K562 (cell line): ENCODE measurements around the gene SPAG9. TPM values are rescaled to one million over a fixed set of nuclear protein-coding genes. Genes with fewer than 3 reads are reported as not detected.

ENCODE experiments used
- BRCA1 ChIP-seq, 2 experiments: fragments of 450-650 bp in 1 of 2; sonication (generic) in 1 of 2; formaldehyde crosslinking in 1 of 2; IDR thresholded peaks; 2 replicates each; pipeline versions ENCODE4 v1.5.0 to v1.6.1; 2017 to 2020; ENCODE audit warnings: mild to moderate bottlenecking in 1 of 2, missing genetic modification reagents in 1 of 2
- CREM ChIP-seq: IDR thresholded peaks from 2 replicates; pipeline ENCODE4 v1.6.1; 2014; ENCODE audit warnings: antibody characterized with exemption, low read depth
- FOXJ3 ChIP-seq: sonication (generic); formaldehyde crosslinking; IDR thresholded peaks from 2 replicates; pipeline ENCODE4 v1.4.0; 2020; ENCODE audit warnings: mild to moderate bottlenecking, missing genetic modification reagents
- HNRNPUL1 ChIP-seq: fragments of 200-400 bp; formaldehyde crosslinking; IDR thresholded peaks from 2 replicates; pipeline ENCODE4 v1.6.1; 2017; ENCODE audit warnings: low read length
- KLF13 ChIP-seq: fragments of 450-650 bp; IDR thresholded peaks from 2 replicates; pipeline ENCODE4 v1.6.1; 2016; ENCODE audit warnings: missing genetic modification characterization, low read depth, mild to moderate bottlenecking, missing compliant biosample characterization, moderate library complexity, borderline replicate concordance
- KLF6 ChIP-seq: fragments of 250-450 bp; sonication (Bioruptor Pico); IDR thresholded peaks from 2 replicates; pipeline ENCODE4 v1.4.0; 2020; ENCODE audit warnings: mild to moderate bottlenecking, moderate library complexity, borderline replicate concordance
- MEF2A ChIP-seq: IDR thresholded peaks from 2 replicates; pipeline ENCODE4 v1.6.1; 2011; ENCODE audit warnings: low read depth, mild to moderate bottlenecking, low read length, moderate library complexity; ENCODE audit not compliant: control insufficient read depth
- MLX ChIP-seq, 2 experiments: fragments of 450-650 bp in 1 of 2; sonication (generic) in 1 of 2; formaldehyde crosslinking; conservative IDR thresholded peaks; 2 replicates each; pipeline versions ENCODE4 v1.4.0 to v1.8.1; 2020 to 2022; ENCODE audit warnings: mild to moderate bottlenecking in 1 of 2, missing genetic modification reagents in 1 of 2
- NCOR1 ChIP-seq: fragments of 450-650 bp; IDR thresholded peaks from 2 replicates; pipeline ENCODE4 v1.6.1; 2016; ENCODE audit warnings: mild to moderate bottlenecking, moderate library complexity
- PBX2 ChIP-seq, 2 experiments: IDR thresholded peaks in 1 of 2; conservative IDR thresholded peaks in 1 of 2; 2 replicates each; pipeline ENCODE4 v1.6.1; 2016; ENCODE audit warnings: low read depth in 2 of 2, mild to moderate bottlenecking in 1 of 2, missing compliant biosample characterization in 1 of 2, missing genetic modification characterization in 1 of 2, moderate library complexity in 1 of 2
- PML ChIP-seq: IDR thresholded peaks from 2 replicates; pipeline ENCODE4 v1.6.1; 2012; ENCODE audit warnings: low read length, inconsistent platforms
- RBM39 ChIP-seq: fragments of 200-400 bp; formaldehyde crosslinking; optimal IDR thresholded peaks from 2 replicates; pipeline ENCODE3; 2018; ENCODE audit warnings: low read depth, low read length
- SIRT6 ChIP-seq: IDR thresholded peaks from one replicate; pipeline ENCODE4 v1.6.1; 2012; ENCODE audit warnings: low read depth, mild to moderate bottlenecking, control low read depth, inconsistent platforms, low read length, moderate library complexity
- STAT5A ChIP-seq: IDR thresholded peaks from 2 replicates; pipeline ENCODE4 v1.6.1; 2012; ENCODE audit warnings: low read length, inconsistent platforms, borderline replicate concordance
- XRCC4 ChIP-seq: IDR thresholded peaks from one replicate; pipeline ENCODE4 v1.6.1; 2011; ENCODE audit not compliant: insufficient read depth, insufficient read length; ENCODE audit errors: extremely low read depth
- ZFP36 ChIP-seq: fragments of 150-350 bp; IDR thresholded peaks from 2 replicates; pipeline ENCODE4 v1.6.1; 2018; ENCODE audit warnings: low read length, low read depth; ENCODE audit not compliant: partially characterized antibody
- ZNF175 ChIP-seq: fragments of 200-800 bp; sonication (Bioruptor generic); IDR thresholded peaks from 2 replicates; pipeline ENCODE4 v1.6.1; 2016; ENCODE audit warnings: low read depth, mild to moderate bottlenecking, missing genetic modification characterization, missing compliant biosample characterization
- ZNF347 ChIP-seq: fragments of 450-650 bp; formaldehyde crosslinking; IDR thresholded peaks from 2 replicates; pipeline ENCODE4 v1.4.0; 2020; ENCODE audit warnings: low read depth, mild to moderate bottlenecking, moderate library complexity
- ZNF408 ChIP-seq: fragments of 250-450 bp; sonication (Bioruptor Pico); IDR thresholded peaks from 2 replicates; pipeline ENCODE4 v1.4.0; 2020; ENCODE audit warnings: low read depth, mild to moderate bottlenecking, moderate library complexity
- ZNF75A ChIP-seq: fragments of 450-650 bp; formaldehyde crosslinking; IDR thresholded peaks from 2 replicates; pipeline ENCODE4 v1.4.0; 2020; ENCODE audit warnings: mild to moderate bottlenecking
- polyA plus RNA-seq, 8 experiments: library from polyadenylated mRNA; depleted of rRNA in 4 of 8; stranded (reverse) in 5 of 8; unstranded in 3 of 8; fragments of >200 nt; fragmentation: Nextera tagmentation in 2 of 8; fragmentation: Illumina TruSeq in 1 of 8; extraction: Ambion mirVana in 2 of 8; extraction: Trizol in 1 of 8; gene quantifications; 2 replicates each; pipeline versions ENCODE4 v1.2.1 to v1.2.3, GENCODE V29; 2011 to 2014; ENCODE audit warnings: inconsistent platforms in 1 of 8, missing spikeins in 1 of 8
- total RNA-seq, 7 experiments: library from RNA; depleted of rRNA in 6 of 7; stranded (reverse); fragments of >200 nt in 6 of 7; fragmentation: Illumina TruSeq in 2 of 7; extraction: Trizol in 2 of 7; gene quantifications; 2 replicates each; pipeline versions ENCODE4 v1.2.1 to v1.2.3, GENCODE V29; 2011 to 2021; ENCODE audit warnings: low replicate concordance in 1 of 7
- TF ChIP-seq, protein P1 (sequence below): IDR thresholded peaks from 3 replicates; pipeline ENCODE4 v1.6.1; 2011; ENCODE audit warnings: borderline replicate concordance, mild to moderate bottlenecking, moderate library complexity; ENCODE audit not compliant: insufficient read length; ENCODE audit errors: extremely low read depth

Gene SPAG9
- total and polyA plus RNA-seq, 9 of the 15 experiments (the other 6 are each of a cell fraction or from before 2014, with no cell fraction given), result 12.2 to 99.2 (median 58.2) TPM

- no peak for TF ChIP-seq PBX2 (CRISPR knock-in tag; IDR thresholded peaks at IDR 0.05; ENCODE audit: low read depth)
- TF ChIP-seq PBX2 (tag; conservative IDR thresholded peaks at IDR 0.05; ENCODE audit: low read depth), result peak; percentile 80
- TF ChIP-seq MLX (CRISPR knock-in tag; conservative IDR thresholded peaks at IDR 0.05), result peak in 1 of 2 experiments; percentile 55; a peak in 1 of 4 replicates
- TF ChIP-seq KLF13, result no peak
- no peak for TF ChIP-seq ZNF75A
- TF ChIP-seq CREM, result peak; percentile 54
- no peak for TF ChIP-seq XRCC4
- TF ChIP-seq HNRNPUL1, result no peak
- TF ChIP-seq PML, result no peak; the same call in 1 of the 2 replicates
- TF ChIP-seq ZNF347 (CRISPR knock-in tag), result no peak; the same call in 1 of the 2 replicates
- no peak for TF ChIP-seq FOXJ3 (CRISPR knock-in tag)
- no peak for TF ChIP-seq ZNF175
- TF ChIP-seq BRCA1 (IDR thresholded peaks at IDR 0.05), result no peak
- no peak for TF ChIP-seq BRCA1 (CRISPR knock-in tag; IDR thresholded peaks at IDR 0.05)
- no peak for TF ChIP-seq RBM39
- no peak for TF ChIP-seq ZNF408
- TF ChIP-seq STAT5A, result no peak
- TF ChIP-seq ZFP36, result no peak
- TF ChIP-seq, protein P1, sequence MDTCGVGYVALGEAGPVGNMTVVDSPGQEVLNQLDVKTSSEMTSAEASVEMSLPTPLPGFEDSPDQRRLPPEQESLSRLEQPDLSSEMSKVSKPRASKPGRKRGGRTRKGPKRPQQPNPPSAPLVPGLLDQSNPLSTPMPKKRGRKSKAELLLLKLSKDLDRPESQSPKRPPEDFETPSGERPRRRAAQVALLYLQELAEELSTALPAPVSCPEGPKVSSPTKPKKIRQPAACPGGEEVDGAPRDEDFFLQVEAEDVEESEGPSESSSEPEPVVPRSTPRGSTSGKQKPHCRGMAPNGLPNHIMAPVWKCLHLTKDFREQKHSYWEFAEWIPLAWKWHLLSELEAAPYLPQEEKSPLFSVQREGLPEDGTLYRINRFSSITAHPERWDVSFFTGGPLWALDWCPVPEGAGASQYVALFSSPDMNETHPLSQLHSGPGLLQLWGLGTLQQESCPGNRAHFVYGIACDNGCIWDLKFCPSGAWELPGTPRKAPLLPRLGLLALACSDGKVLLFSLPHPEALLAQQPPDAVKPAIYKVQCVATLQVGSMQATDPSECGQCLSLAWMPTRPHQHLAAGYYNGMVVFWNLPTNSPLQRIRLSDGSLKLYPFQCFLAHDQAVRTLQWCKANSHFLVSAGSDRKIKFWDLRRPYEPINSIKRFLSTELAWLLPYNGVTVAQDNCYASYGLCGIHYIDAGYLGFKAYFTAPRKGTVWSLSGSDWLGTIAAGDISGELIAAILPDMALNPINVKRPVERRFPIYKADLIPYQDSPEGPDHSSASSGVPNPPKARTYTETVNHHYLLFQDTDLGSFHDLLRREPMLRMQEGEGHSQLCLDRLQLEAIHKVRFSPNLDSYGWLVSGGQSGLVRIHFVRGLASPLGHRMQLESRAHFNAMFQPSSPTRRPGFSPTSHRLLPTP, result no peak
- TF ChIP-seq NCOR1, result peak; percentile 55
- peak; percentile 99 for TF ChIP-seq MEF2A
- no peak for TF ChIP-seq SIRT6
- 0 out of 2 replicates have a peak, but pooled peaks have one; percentile 47 for TF ChIP-seq KLF6 (CRISPR knock-in tag)
Observed at GRCh38 chr17:50949989-50950877, 170.4 kb downstream of the SPAG9 start (continued).
